Central memory CD8-positive, alpha-beta T cell (primary cell): Measurements from ENCODE around the gene MTNR1B.

ENCODE experiments used
- ATAC-seq: fragments of 150-1000 bp; cut with Tn5 transposase; replicated peaks from 2 replicates; pipeline ENCODE4 v1.10.0; 2022; ENCODE audit warnings: mild to moderate bottlenecking, moderate FRiP score, moderate number of reproducible peaks; ENCODE audit not compliant: poor library complexity, severe bottlenecking; ENCODE audit errors: extremely low read depth
- DNase-seq, 2 donors: peaks; one replicate each; pipeline ENCODE4 v3.0.0; 2021; ENCODE audit warnings: low spot score in 2 of 2
- H3K27ac Mint-ChIP-seq: one replicate; pipeline ENCODE4 v1.8.0; 2022; ENCODE audit warnings: low read depth, mild to moderate bottlenecking, moderate library complexity, mixed read lengths
- H3K27me3 Mint-ChIP-seq: one replicate; pipeline ENCODE4 v1.8.0; 2022; ENCODE audit warnings: mixed read lengths
- H3K36me3 Mint-ChIP-seq: one replicate; pipeline ENCODE4 v1.8.0; 2022; ENCODE audit warnings: mild to moderate bottlenecking, moderate library complexity, mixed read lengths; ENCODE audit not compliant: insufficient read depth
- H3K4me1 Mint-ChIP-seq: one replicate; pipeline ENCODE4 v1.8.0; 2022; ENCODE audit warnings: mixed read lengths
- H3K4me3 Mint-ChIP-seq: one replicate; pipeline ENCODE4 v1.8.0; 2022; ENCODE audit warnings: mild to moderate bottlenecking, moderate library complexity, mixed read lengths
- H3K9me3 Mint-ChIP-seq: one replicate; pipeline ENCODE4 v1.8.0; 2022; ENCODE audit warnings: mixed read lengths

MTNR1B gene

DNA sequence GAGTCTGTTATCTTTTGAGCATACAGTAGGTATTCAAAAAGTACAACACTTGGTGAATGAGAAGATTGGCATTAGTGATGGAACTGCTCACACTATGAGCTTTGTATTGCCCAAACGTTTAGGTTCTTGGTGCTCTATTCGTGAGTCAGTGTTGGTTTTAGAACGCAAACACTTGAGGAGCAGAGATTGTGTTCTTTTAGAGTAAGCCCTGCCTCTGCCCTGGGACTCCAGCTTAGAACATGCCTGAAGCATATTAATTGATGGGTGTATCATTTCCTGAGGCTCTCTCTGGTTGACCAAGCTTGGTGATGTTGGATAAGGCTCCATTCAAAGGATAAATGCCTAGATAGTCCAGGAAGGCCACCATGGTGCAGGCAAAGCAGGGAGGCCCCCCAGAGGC is 10.9 kb downstream of the MTNR1B start:
- H3K4me1 Mint-ChIP-seq: no peaks in the 10 kb centered on the region
- no peak for ATAC-seq
- no peak for DNase-seq
- no peaks in the 10 kb centered on the region for H3K9me3 Mint-ChIP-seq
- no peak overlapping the region for H3K27ac Mint-ChIP-seq
- no peaks in the 10 kb centered on the region for H3K36me3 Mint-ChIP-seq
- no peaks in the 10 kb centered on the region for H3K27me3 Mint-ChIP-seq
- no peak overlapping the region for H3K4me3 Mint-ChIP-seq

DNA sequence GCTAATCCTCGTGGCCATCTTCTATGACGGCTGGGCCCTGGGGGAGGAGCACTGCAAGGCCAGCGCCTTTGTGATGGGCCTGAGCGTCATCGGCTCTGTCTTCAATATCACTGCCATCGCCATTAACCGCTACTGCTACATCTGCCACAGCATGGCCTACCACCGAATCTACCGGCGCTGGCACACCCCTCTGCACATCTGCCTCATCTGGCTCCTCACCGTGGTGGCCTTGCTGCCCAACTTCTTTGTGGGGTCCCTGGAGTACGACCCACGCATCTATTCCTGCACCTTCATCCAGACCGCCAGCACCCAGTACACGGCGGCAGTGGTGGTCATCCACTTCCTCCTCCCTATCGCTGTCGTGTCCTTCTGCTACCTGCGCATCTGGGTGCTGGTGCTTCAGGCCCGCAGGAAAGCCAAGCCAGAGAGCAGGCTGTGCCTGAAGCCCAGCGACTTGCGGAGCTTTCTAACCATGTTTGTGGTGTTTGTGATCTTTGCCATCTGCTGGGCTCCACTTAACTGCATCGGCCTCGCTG is 12.1 kb downstream of the MTNR1B start:
- H3K4me3 Mint-ChIP-seq: no peak overlapping the region
- ATAC-seq (no peak), DNase-seq (no peak)
- no peaks in the 10 kb centered on the region for H3K9me3 Mint-ChIP-seq
- H3K27ac Mint-ChIP-seq: no peak overlapping the region
- no peaks in the 10 kb centered on the region for H3K4me1 Mint-ChIP-seq
- H3K36me3 Mint-ChIP-seq: no peaks in the 10 kb centered on the region
- no peaks in the 10 kb centered on the region for H3K27me3 Mint-ChIP-seq

GRCh38 chr11:92986585-92986984 is 17.1 kb downstream of the MTNR1B start:
- DNase-seq (no peak), ATAC-seq (no peak)
- Mint-ChIP-seq H3K36me3 (no peaks in the 10 kb centered on the region), H3K4me1 (no peaks in the 10 kb centered on the region), H3K9me3 (peaks cover 6% of the 10 kb centered on the region), H3K4me3 (no peak overlapping the region), H3K27me3 (no peaks in the 10 kb centered on the region), H3K27ac (no peak overlapping the region)

- DNase-seq (no peak), ATAC-seq (no peak)
- Mint-ChIP-seq H3K4me3 (no peak overlapping the region), H3K27ac (no peak overlapping the region), H3K27me3 (no peaks in the 10 kb centered on the region), H3K36me3 (no peaks in the 10 kb centered on the region), H3K9me3 (peaks cover 3% of the 10 kb centered on the region), H3K4me1 (no peaks in the 10 kb centered on the region)
Observed at GRCh38 chr11:92993004-92993403, 23.6 kb downstream of the MTNR1B start.

GRCh38 chr11:93000511-93001476 is 31.3 kb downstream of the MTNR1B start:
- Mint-ChIP-seq H3K27ac (no peak overlapping the region), H3K4me1 (no peaks in the 10 kb centered on the region), H3K9me3 (no peaks in the 10 kb centered on the region), H3K27me3 (no peaks in the 10 kb centered on the region), H3K4me3 (no peak overlapping the region), H3K36me3 (no peaks in the 10 kb centered on the region)
- no peak for ATAC-seq
- DNase-seq: no peak

GRCh38 chr11:93001806-93002205 is 32.4 kb downstream of the MTNR1B start:
- Mint-ChIP-seq H3K27me3 (no peaks in the 10 kb centered on the region), H3K4me3 (no peak overlapping the region), H3K9me3 (no peaks in the 10 kb centered on the region), H3K36me3 (no peaks in the 10 kb centered on the region), H3K4me1 (no peaks in the 10 kb centered on the region), H3K27ac (no peak overlapping the region)
- ATAC-seq (no peak), DNase-seq (no peak)

DNA sequence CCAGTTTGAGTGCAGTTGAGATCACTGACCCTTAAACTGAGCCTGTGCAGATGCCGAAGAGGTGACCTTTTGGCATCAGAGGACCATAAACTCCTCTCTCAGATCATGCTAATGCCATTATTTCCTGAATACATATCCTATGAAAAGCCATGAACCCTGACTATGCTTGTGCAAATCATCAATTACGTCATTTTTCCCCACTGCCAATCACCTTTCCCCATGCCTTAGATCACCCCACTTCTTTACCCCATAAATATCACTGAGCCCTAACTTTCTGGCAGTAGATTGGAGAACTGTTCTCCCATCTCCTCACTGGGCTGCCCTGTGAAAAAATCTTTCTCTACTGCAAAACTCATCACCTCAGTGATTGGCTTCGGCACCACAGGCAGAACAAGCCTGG is 32.9 kb downstream of the MTNR1B start:
- H3K4me3 Mint-ChIP-seq: no peak overlapping the region
- DNase-seq (no peak), ATAC-seq (no peak)
- H3K27ac Mint-ChIP-seq: no peak overlapping the region
- no peaks in the 10 kb centered on the region for H3K27me3 Mint-ChIP-seq
- H3K9me3 Mint-ChIP-seq: no peaks in the 10 kb centered on the region
- H3K36me3 Mint-ChIP-seq: no peaks in the 10 kb centered on the region
- no peaks in the 10 kb centered on the region for H3K4me1 Mint-ChIP-seq

- Mint-ChIP-seq H3K9me3 (no peaks in the 10 kb centered on the region), H3K27ac (no peak overlapping the region), H3K27me3 (no peaks in the 10 kb centered on the region), H3K4me3 (no peak overlapping the region), H3K36me3 (no peaks in the 10 kb centered on the region), H3K4me1 (no peaks in the 10 kb centered on the region)
- DNase-seq: no peak
- no peak for ATAC-seq
Observed at GRCh38 chr11:93005239-93005638, 35.8 kb downstream of the MTNR1B start.

DNA sequence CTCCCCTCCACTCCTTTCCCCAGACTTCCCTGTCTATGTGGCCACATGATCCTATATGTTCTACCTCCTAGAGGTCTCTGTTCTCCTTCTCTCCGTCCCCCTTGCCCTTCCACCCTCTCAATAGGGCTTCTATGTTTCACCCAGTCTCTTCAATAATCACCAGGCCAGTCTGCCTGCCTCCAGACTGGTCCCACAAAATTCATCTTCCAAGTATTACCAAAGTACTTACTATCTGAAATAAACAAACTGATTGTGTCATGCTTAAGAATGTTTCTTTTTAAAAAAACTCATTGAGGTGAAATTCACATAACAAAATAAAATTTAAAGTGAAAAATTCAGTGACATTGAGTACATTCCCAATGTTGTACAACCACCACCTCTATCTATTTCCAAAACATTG is 44.2 kb downstream of the MTNR1B start:
- no peaks in the 10 kb centered on the region for H3K4me1 Mint-ChIP-seq
- no peaks in the 10 kb centered on the region for H3K36me3 Mint-ChIP-seq
- H3K9me3 Mint-ChIP-seq: peaks cover 10% of the 10 kb centered on the region
- no peak overlapping the region for H3K4me3 Mint-ChIP-seq
- H3K27ac Mint-ChIP-seq: no peak overlapping the region
- DNase-seq: no peak
- no peaks in the 10 kb centered on the region for H3K27me3 Mint-ChIP-seq
- ATAC-seq: no peak

GRCh38 chr11:93016595-93016994 is 47.1 kb downstream of the MTNR1B start:
- H3K4me3 Mint-ChIP-seq: no peak overlapping the region
- peaks cover 8% of the 10 kb centered on the region for H3K27me3 Mint-ChIP-seq
- ATAC-seq: no peak
- DNase-seq: no peak
- no peaks in the 10 kb centered on the region for H3K4me1 Mint-ChIP-seq
- no peaks in the 10 kb centered on the region for H3K36me3 Mint-ChIP-seq
- H3K27ac Mint-ChIP-seq: no peak overlapping the region
- H3K9me3 Mint-ChIP-seq: peaks cover 15% of the 10 kb centered on the region

DNA sequence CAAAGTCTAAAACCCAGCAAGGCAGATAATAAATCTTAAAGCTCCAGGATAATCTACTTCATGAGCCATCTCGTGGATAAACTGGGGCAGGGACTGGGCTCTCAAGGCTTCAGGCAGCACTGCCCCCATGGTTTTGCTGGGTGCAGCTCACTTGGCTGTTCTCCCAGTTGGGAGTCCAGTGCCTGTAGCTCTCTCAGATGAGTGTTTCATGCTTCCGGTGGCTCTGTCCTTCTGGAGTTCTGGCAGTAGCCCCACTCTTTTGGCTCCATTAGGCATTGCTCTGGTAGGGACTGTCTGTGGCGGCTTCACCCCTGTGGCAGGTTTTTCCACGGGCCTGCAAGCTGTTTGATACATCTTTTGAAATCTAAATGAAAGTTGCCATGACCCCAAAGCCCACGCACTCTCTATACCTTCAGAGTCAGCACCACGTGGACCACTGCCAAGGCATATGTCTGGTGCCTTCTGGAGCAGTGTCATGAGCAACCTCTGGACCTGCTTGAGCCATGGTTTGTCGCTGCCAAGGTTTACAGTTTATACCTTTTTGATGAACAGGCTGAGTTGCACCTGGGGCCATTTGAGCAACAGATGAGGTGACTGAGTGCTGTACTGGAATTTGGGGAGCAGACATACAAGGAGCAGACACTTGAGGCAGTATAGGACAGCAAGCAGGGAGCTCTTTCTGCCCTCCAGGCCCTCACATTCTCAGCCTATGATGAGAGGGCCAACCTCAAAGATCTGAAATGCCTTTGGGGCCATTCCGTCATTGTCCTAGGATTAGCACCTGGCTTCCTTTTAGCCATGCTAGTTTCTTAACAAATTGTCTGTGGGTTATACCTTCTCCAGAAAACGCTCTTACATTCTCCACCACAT is 48.6 kb downstream of the MTNR1B start:
- H3K9me3 Mint-ChIP-seq: peaks cover 16% of the 10 kb centered on the region
- no peak overlapping the region for H3K4me3 Mint-ChIP-seq
- no peaks in the 10 kb centered on the region for H3K36me3 Mint-ChIP-seq
- DNase-seq (no peak), ATAC-seq (no peak)
- peaks cover 11% of the 10 kb centered on the region for H3K27me3 Mint-ChIP-seq
- H3K27ac Mint-ChIP-seq: no peak overlapping the region
- H3K4me1 Mint-ChIP-seq: no peaks in the 10 kb centered on the region

DNA sequence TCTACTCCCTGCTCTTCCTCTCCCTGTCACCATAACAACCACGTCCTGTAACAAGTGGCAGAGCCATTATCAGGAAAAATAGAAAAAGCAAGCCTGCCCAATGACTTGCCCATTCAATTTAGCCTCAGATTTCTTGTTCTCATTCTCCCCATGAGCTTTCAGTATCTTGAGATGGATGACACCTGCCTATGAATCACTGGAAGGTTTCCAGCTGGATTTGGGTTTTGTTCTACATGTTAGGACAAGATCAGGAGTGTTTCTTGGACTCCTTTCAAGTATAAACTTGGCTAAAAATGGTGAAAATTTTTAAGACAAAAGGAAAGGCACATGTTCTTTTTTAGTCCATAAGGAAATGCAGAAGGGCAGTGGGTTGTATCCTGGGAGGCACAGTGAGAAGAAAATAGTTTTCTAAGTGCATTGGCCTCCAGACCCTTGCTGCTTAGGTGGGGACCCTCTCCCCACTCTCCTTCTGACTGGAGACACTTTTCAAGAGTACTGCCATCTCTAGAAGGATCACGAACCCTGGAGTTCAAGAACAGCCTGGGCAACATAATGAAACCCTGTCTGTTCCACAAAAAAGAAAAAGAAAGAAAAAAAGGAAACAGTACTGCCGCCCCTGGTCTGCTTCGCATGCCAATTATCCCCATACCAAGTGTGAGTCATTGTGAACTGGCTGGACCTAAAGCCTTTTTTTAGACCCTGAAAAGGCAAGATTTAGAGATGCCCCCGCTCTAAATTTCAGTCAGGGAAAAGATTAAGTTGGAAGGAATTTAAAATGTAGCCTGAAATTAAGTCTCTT is 51.0 kb downstream of the MTNR1B start:
- H3K27me3 Mint-ChIP-seq: peaks cover 11% of the 10 kb centered on the region
- no peaks in the 10 kb centered on the region for H3K4me1 Mint-ChIP-seq
- H3K4me3 Mint-ChIP-seq: no peak overlapping the region
- DNase-seq: no peak
- no peaks in the 10 kb centered on the region for H3K36me3 Mint-ChIP-seq
- no peak for ATAC-seq
- no peak overlapping the region for H3K27ac Mint-ChIP-seq
- peaks cover 10% of the 10 kb centered on the region for H3K9me3 Mint-ChIP-seq
